T-helper 17 cell (primary cell): ENCODE measurements around the gene COPB2. TPM values are rescaled to one million over a fixed set of nuclear protein-coding genes. Genes with fewer than 3 reads are reported as not detected.

ENCODE experiments used
- ATAC-seq: fragments of 150-1000 bp; cut with Tn5 transposase; 2 replicates; pipeline ENCODE4 v1.10.0; 2021; ENCODE audit warnings: mild to moderate bottlenecking, moderate library complexity
- DNase-seq, 3 donors: peaks; one replicate each; pipeline versions ENCODE4 v3.0.0 to v3.0.0-alpha.2; 2020 to 2021
- H3K9me3 ChIP-seq: one replicate; pipeline ENCODE4 v1.7.0; 2013; ENCODE audit warnings: low read length, mild to moderate bottlenecking; ENCODE audit not compliant: control insufficient read depth, poor library complexity, severe bottlenecking
- H3K27ac Mint-ChIP-seq: one replicate; pipeline ENCODE4 v1.8.0; 2022; ENCODE audit warnings: mild to moderate bottlenecking, moderate library complexity, mixed read lengths
- H3K27me3 Mint-ChIP-seq: one replicate; pipeline ENCODE4 v1.8.0; 2022; ENCODE audit warnings: mixed read lengths
- H3K36me3 Mint-ChIP-seq: one replicate; pipeline ENCODE4 v1.8.0; 2022; ENCODE audit warnings: low read depth, mixed read lengths
- H3K4me1 Mint-ChIP-seq: one replicate; pipeline ENCODE4 v1.8.0; 2022; ENCODE audit warnings: mild to moderate bottlenecking, mixed read lengths
- H3K4me3 Mint-ChIP-seq: one replicate; pipeline ENCODE4 v1.8.0; 2022; ENCODE audit warnings: mild to moderate bottlenecking, moderate library complexity, mixed read lengths
- total RNA-seq, 4 donors: library from RNA in 2 of 4; stranded (reverse) in 2 of 4; gene quantifications; one replicate each; pipeline ENCODE4 v1.2.3 and lab custom pipeline; 2022 to 2026

The COPB2 gene
- total RNA-seq, 2 donors from 2014 or later = 26.3 to 29.7 TPM

GRCh38 chr3:139358841-139359562 lies 30.4 kb downstream of the COPB2 start:
- H3K4me1 Mint-ChIP-seq = peaks cover 2% of the 10 kb centered on the region
- ATAC-seq (no peak), DNase-seq (no peak)
- H3K9me3 ChIP-seq = no peaks in the 10 kb centered on the region
- no peak overlapping the region for H3K4me3 Mint-ChIP-seq
- no peaks in the 10 kb centered on the region for H3K27me3 Mint-ChIP-seq
- H3K36me3 Mint-ChIP-seq = peaks cover 8% of the 10 kb centered on the region
- H3K27ac Mint-ChIP-seq = peak overlapping the region; percentile 32

GRCh38 chr3:139357899-139358298 lies 31.5 kb downstream of the COPB2 start:
- peaks cover 8% of the 10 kb centered on the region for H3K36me3 Mint-ChIP-seq
- H3K4me3 Mint-ChIP-seq = peak overlapping the region; percentile 31
- peaks cover 2% of the 10 kb centered on the region for H3K4me1 Mint-ChIP-seq
- no peak for DNase-seq
- no peaks in the 10 kb centered on the region for H3K9me3 ChIP-seq
- H3K27me3 Mint-ChIP-seq = no peaks in the 10 kb centered on the region
- no peak for ATAC-seq
- peak overlapping the region; percentile 79 for H3K27ac Mint-ChIP-seq

- no peak overlapping the region for H3K4me3 Mint-ChIP-seq
- no peaks in the 10 kb centered on the region for H3K27me3 Mint-ChIP-seq
- peaks cover 4% of the 10 kb centered on the region for H3K4me1 Mint-ChIP-seq
- no peak for ATAC-seq
- H3K36me3 Mint-ChIP-seq = peaks cover 12% of the 10 kb centered on the region
- no peaks in the 10 kb centered on the region for H3K9me3 ChIP-seq
- H3K27ac Mint-ChIP-seq = peak overlapping the region; percentile 72
- no peak for DNase-seq
These were observed 33.6 kb downstream of the COPB2 start for GRCh38 chr3:139355891-139356290.

GRCh38 chr3:139355476-139355875 lies 34.0 kb downstream of the COPB2 start:
- no peaks in the 10 kb centered on the region for H3K9me3 ChIP-seq
- Mint-ChIP-seq H3K4me1 (peaks cover 4% of the 10 kb centered on the region), H3K36me3 (peaks cover 12% of the 10 kb centered on the region), H3K4me3 (no peak overlapping the region), H3K27ac (peak overlapping the region; percentile 72), H3K27me3 (no peaks in the 10 kb centered on the region)
- ATAC-seq (no peak), DNase-seq (no peak)

GRCh38 chr3:139354661-139355060 lies 34.8 kb downstream of the COPB2 start:
- H3K9me3 ChIP-seq = no peaks in the 10 kb centered on the region
- Mint-ChIP-seq H3K27ac (no peak overlapping the region), H3K36me3 (peaks cover 10% of the 10 kb centered on the region), H3K27me3 (no peaks in the 10 kb centered on the region), H3K4me1 (peaks cover 4% of the 10 kb centered on the region), H3K4me3 (no peak overlapping the region)
- DNase-seq (no peak), ATAC-seq (no peak)

- H3K4me1 Mint-ChIP-seq = peaks cover 4% of the 10 kb centered on the region
- H3K4me3 Mint-ChIP-seq = no peak overlapping the region
- peaks cover 10% of the 10 kb centered on the region for H3K36me3 Mint-ChIP-seq
- DNase-seq (no peak), ATAC-seq (no peak)
- H3K27me3 Mint-ChIP-seq = no peaks in the 10 kb centered on the region
- H3K9me3 ChIP-seq = no peaks in the 10 kb centered on the region
- no peak overlapping the region for H3K27ac Mint-ChIP-seq
These were observed 35.4 kb downstream of the COPB2 start for GRCh38 chr3:139353920-139354556.

- Mint-ChIP-seq H3K4me1 (peaks cover 3% of the 10 kb centered on the region), H3K27ac (no peak overlapping the region), H3K4me3 (no peak overlapping the region), H3K36me3 (peaks cover 8% of the 10 kb centered on the region), H3K27me3 (no peaks in the 10 kb centered on the region)
- H3K9me3 ChIP-seq = no peaks in the 10 kb centered on the region
- ATAC-seq = no peak
- DNase-seq = no peak
These were observed 42.7 kb downstream of the COPB2 start for GRCh38 chr3:139346771-139347170.

- H3K36me3 Mint-ChIP-seq = peaks cover 7% of the 10 kb centered on the region
- no peaks in the 10 kb centered on the region for H3K9me3 ChIP-seq
- no peak within 1 kb of the TSS for H3K27ac Mint-ChIP-seq
- ATAC-seq = peak; percentile 99
- peaks cover 8% of the 10 kb centered on the region for H3K27me3 Mint-ChIP-seq
- peak within 1 kb of the TSS; percentile 0 for H3K4me3 Mint-ChIP-seq
- DNase-seq = peak; percentile 60 to 66 (median 60)
- peaks cover 3% of the 10 kb centered on the region for H3K4me1 Mint-ChIP-seq
These were observed 45.3 kb downstream of the COPB2 start, which contains the start of gene MRPS22 for GRCh38 chr3:139343895-139344856. Gene MRPS22 (plus strand): TSS chr3:139344020. CDS start chr3:139344027, 7 bp downstream.

- H3K9me3 ChIP-seq = no peaks in the 10 kb centered on the region
- Mint-ChIP-seq H3K4me1 (no peaks in the 10 kb centered on the region), H3K27ac (no peak overlapping the region), H3K36me3 (peaks cover 5% of the 10 kb centered on the region), H3K4me3 (no peak overlapping the region), H3K27me3 (peaks cover 19% of the 10 kb centered on the region)
- DNase-seq = no peak
- ATAC-seq = no peak
These were observed 47.4 kb downstream of the COPB2 start for GRCh38 chr3:139342054-139342453.

- Mint-ChIP-seq H3K4me1 (no peaks in the 10 kb centered on the region), H3K36me3 (peaks cover 5% of the 10 kb centered on the region), H3K27ac (no peak overlapping the region), H3K4me3 (no peak overlapping the region), H3K27me3 (peaks cover 22% of the 10 kb centered on the region)
- DNase-seq (no peak), ATAC-seq (no peak)
- H3K9me3 ChIP-seq = no peaks in the 10 kb centered on the region
These were observed 48.7 kb downstream of the COPB2 start for GRCh38 chr3:139340784-139341183.

GRCh38 chr3:139339219-139339906 lies 50.1 kb downstream of the COPB2 start:
- H3K4me1 Mint-ChIP-seq = no peaks in the 10 kb centered on the region
- DNase-seq = no peak
- no peak overlapping the region for H3K4me3 Mint-ChIP-seq
- no peaks in the 10 kb centered on the region for H3K9me3 ChIP-seq
- H3K27me3 Mint-ChIP-seq = peaks cover 22% of the 10 kb centered on the region
- H3K27ac Mint-ChIP-seq = no peak overlapping the region
- no peak for ATAC-seq
- H3K36me3 Mint-ChIP-seq = peaks cover 5% of the 10 kb centered on the region

- no peaks in the 10 kb centered on the region for H3K4me1 Mint-ChIP-seq
- H3K9me3 ChIP-seq = no peaks in the 10 kb centered on the region
- ATAC-seq = no peak
- peaks cover 28% of the 10 kb centered on the region for H3K27me3 Mint-ChIP-seq
- no peak overlapping the region for H3K27ac Mint-ChIP-seq
- H3K4me3 Mint-ChIP-seq = no peak overlapping the region
- no peak for DNase-seq
- H3K36me3 Mint-ChIP-seq = peaks cover 5% of the 10 kb centered on the region
These were observed 51.0 kb downstream of the COPB2 start for GRCh38 chr3:139338405-139338804.
